GM12878 (cell line): ENCODE results near the gene CLEC18A. TPM values are rescaled to one million over a fixed set of nuclear protein-coding genes. Genes with fewer than 3 reads are reported as not detected.

ENCODE experiments used
- ATAC-seq: fragments of 200-7000 bp; cut with Tn5 transposase; 3 replicates; pipeline ENCODE4 v1.9.1; 2020; ENCODE audit warnings: mild to moderate bottlenecking, moderate library complexity
- BruUV-seq: library from RNA; stranded (reverse); fragments of 400-500 nt; replicated peaks from 2 replicates; lab custom pipeline; 2021; lab: Mats Ljungman, UMichigan
- CTCF ChIA-PET: fragments of 300-600 bp; sonication (Branson Sonifier 250); formaldehyde crosslinking; extraction: SDS; loops from one replicate; lab custom pipeline; 2021; ENCODE audit warnings: inconsistent platforms; lab: Yijun Ruan, JAX
- POLR2A ChIA-PET: fragments of 350-600 bp; formaldehyde crosslinking; extraction: SDS; loops from one replicate; lab custom pipeline; 2021; ENCODE audit warnings: inconsistent platforms; lab: Charles Lee
- RAD21 ChIA-PET: fragments of 300-600 bp; sonication (Branson Sonifier 250); formaldehyde crosslinking; loops from one replicate; lab custom pipeline; 2023; ENCODE audit warnings: antibody characterized with exemption; ENCODE audit not compliant: unreplicated experiment; lab: Charles Lee
- SMC1A ChIA-PET: fragments of 300-600 bp; sonication (Branson Sonifier 250); formaldehyde crosslinking; loops from one replicate; lab custom pipeline; 2023; ENCODE audit not compliant: unreplicated experiment, uncharacterized antibody; lab: Charles Lee
- DNase-seq: peaks from one replicate; pipeline ENCODE4 v3.0.0-alpha.2; 2011; ENCODE audit warnings: low read depth, low spot score
- FAIRE-seq: peaks from 3 replicates; lab custom pipeline; 2011; peaks lifted over from hg19 to GRCh38; lab: Jason Lieb, UNC
- H2AFZ ChIP-seq: 2 replicates; pipeline ENCODE4 v1.6.0; 2011; ENCODE audit warnings: low read depth, low read length, control low read depth; ENCODE audit not compliant: control insufficient read depth
- H3K27ac ChIP-seq: 2 replicates; pipeline ENCODE4 v1.5.1; 2011; ENCODE audit warnings: control low read depth; ENCODE audit not compliant: control insufficient read depth, insufficient read depth
- H3K27me3 ChIP-seq, 2 experiments: replicated peaks in 1 of 2; 2 replicates each; pipeline versions ENCODE4 v1.6.0 to v1.6.1; 2011; ENCODE audit warnings: low read length in 1 of 2; ENCODE audit not compliant: control insufficient read depth in 2 of 2, insufficient read depth in 2 of 2
- H3K36me3 ChIP-seq, 2 experiments: 2 replicates each; pipeline ENCODE4 v1.5.1; 2011; ENCODE audit warnings: low read length in 1 of 2; ENCODE audit not compliant: control insufficient read depth in 2 of 2, insufficient read depth in 2 of 2
- H3K4me1 ChIP-seq: 2 replicates; pipeline ENCODE4 v1.6.1; 2011; ENCODE audit warnings: mild to moderate bottlenecking, low read length, moderate library complexity, mixed read lengths; ENCODE audit not compliant: control insufficient read depth, insufficient read depth
- H3K4me2 ChIP-seq: 2 replicates; pipeline ENCODE4 v1.6.0; 2011; ENCODE audit warnings: control low read depth; ENCODE audit not compliant: control insufficient read depth, insufficient read depth
- H3K4me3 ChIP-seq: fragments of 200-600 bp; sonication (generic); 2 replicates; pipeline ENCODE4 v1.5.1; 2016
- H3K79me2 ChIP-seq: 2 replicates; pipeline ENCODE4 v1.6.0; 2011; ENCODE audit warnings: low read length; ENCODE audit not compliant: control insufficient read depth, insufficient read depth
- H3K9ac ChIP-seq: 2 replicates; pipeline ENCODE4 v1.8.0; 2011; ENCODE audit warnings: low read length, control low read depth, mixed read lengths; ENCODE audit not compliant: control insufficient read depth, insufficient read depth
- H3K9me3 ChIP-seq: replicated peaks from 3 replicates; pipeline ENCODE4 v1.5.1; 2011; ENCODE audit warnings: mild to moderate bottlenecking, low read length; ENCODE audit not compliant: control insufficient read depth, insufficient read depth
- H4K20me1 ChIP-seq: 2 replicates; pipeline ENCODE4 v1.6.0; 2011; ENCODE audit not compliant: control insufficient read depth, insufficient read depth
- BCL11A ChIP-seq: IDR thresholded peaks from 2 replicates; pipeline ENCODE4 v1.6.1; 2011; ENCODE audit warnings: low read depth, low read length
- CREM ChIP-seq: IDR thresholded peaks from 2 replicates; pipeline ENCODE4 v1.6.1; 2014; ENCODE audit warnings: antibody characterized with exemption, low read depth
- CUX1 ChIP-seq: IDR thresholded peaks from 2 replicates; pipeline ENCODE4 v1.6.1; 2012; ENCODE audit warnings: improper control_type of control experiment, low read depth, low read length; ENCODE audit not compliant: insufficient replicate concordance
- EED ChIP-seq: sonication (generic); IDR thresholded peaks from 2 replicates; pipeline ENCODE4 v1.6.1; 2016; ENCODE audit warnings: antibody characterized with exemption, low read depth
- GABPA ChIP-seq: IDR thresholded peaks from 2 replicates; pipeline ENCODE4 v1.6.1; 2014; ENCODE audit warnings: antibody characterized with exemption, low read depth, mild to moderate bottlenecking, inconsistent platforms
- GATAD2B ChIP-seq: fragments of 450-650 bp; conservative IDR thresholded peaks from 2 replicates; pipeline ENCODE4 v1.6.1; 2017; ENCODE audit warnings: low read depth, mild to moderate bottlenecking, moderate library complexity
- KLF5 ChIP-seq: fragments of 450-650 bp; IDR thresholded peaks from 2 replicates; pipeline ENCODE4 v1.6.1; 2014; ENCODE audit warnings: mild to moderate bottlenecking; ENCODE audit not compliant: partially characterized antibody
- NR2C2 ChIP-seq: IDR thresholded peaks from 2 replicates; pipeline ENCODE4 v1.6.1; 2011; ENCODE audit warnings: borderline replicate concordance, low read depth; ENCODE audit not compliant: control insufficient read depth, insufficient read length
- POLR2AphosphoS5 ChIP-seq: IDR thresholded peaks from 2 replicates; pipeline ENCODE4 v1.6.1; 2011; ENCODE audit warnings: mild to moderate bottlenecking, low read length, inconsistent platforms
- STAT1 ChIP-seq: fragments of 450-650 bp; conservative IDR thresholded peaks from 2 replicates; pipeline ENCODE4 v1.6.1; 2014; ENCODE audit warnings: antibody characterized with exemption, mild to moderate bottlenecking
- ZNF384 ChIP-seq: IDR thresholded peaks from 2 replicates; pipeline ENCODE4 v1.6.1; 2012; ENCODE audit warnings: low read depth, mild to moderate bottlenecking, low read length, improper control_type of control experiment, borderline replicate concordance
- ZSCAN29 ChIP-seq: fragments of 450-650 bp; IDR thresholded peaks from 2 replicates; pipeline ENCODE4 v1.6.1; 2017; ENCODE audit warnings: mild to moderate bottlenecking, moderate library complexity
- ZZZ3 ChIP-seq: IDR thresholded peaks from 2 replicates; pipeline ENCODE4 v1.6.1; 2011; ENCODE audit warnings: low read depth; ENCODE audit not compliant: control insufficient read depth, insufficient read length
- WGBS: methylation state at CpG from one replicate; pipeline ENCODE4 v1.1.6; 2016; ENCODE audit warnings: low lambda C conversion rate; ENCODE audit not compliant: insufficient replicate concordance, insufficient coverage; ENCODE audit errors: missing lambda C conversion rate; 5-methylcytosine and 5-hydroxymethylcytosine counted together
- in situ Hi-C: fragments of 300-500 bp; cut with MboI; formaldehyde crosslinking; loops from 9 replicates; pipeline ENCODE4 v1.14.3; 2018; ENCODE audit warnings: mixed read lengths
- intact Hi-C: fragments of 100-400 bp; cut with micrococcal nuclease; formaldehyde crosslinking; loops from one replicate; pipeline ENCODE4 v1.14.2; 2022; ENCODE audit not compliant: unreplicated experiment
- polyA plus RNA-seq, 11 experiments: library from polyadenylated mRNA; depleted of rRNA in 4 of 11; unstranded in 6 of 11; stranded (reverse) in 5 of 11; fragments of >200 nt; fragmentation: Nextera tagmentation in 4 of 11; fragmentation: Illumina TruSeq in 1 of 11; extraction: Ambion mirVana in 4 of 11; extraction: Trizol in 1 of 11; gene quantifications; 1 replicate in 1 of 11; 2 replicates in 10 of 11; pipeline versions ENCODE4 v1.2.1 to v1.2.3, GENCODE V29; 2011 to 2016; ENCODE audit warnings: inconsistent platforms in 2 of 11, missing spikeins in 2 of 11, low read depth in 1 of 11
- total RNA-seq, 4 experiments: library from RNA; depleted of rRNA in 3 of 4; stranded (reverse); fragments of >200 nt in 3 of 4; fragmentation: Illumina TruSeq in 1 of 4; extraction: Trizol in 1 of 4; gene quantifications; 2 replicates each; pipeline versions ENCODE4 v1.2.1 to v1.2.3, GENCODE V29; 2013 to 2021

The CLEC18A gene
- total and polyA plus RNA-seq, 10 of the 15 experiments (the other 5 are each of a cell fraction or from before 2014, with no cell fraction given), result 0.03 to 0.26 (median 0.10) TPM; not detected in 4

GRCh38 chr16:69909043-69909442 is 42.1 kb upstream of the CLEC18A start:
- WGBS, result 97% methylated on average over 8 of the region's 8 CpGs
- Histone ChIP-seq H3K27ac (no peak overlapping the region), H4K20me1 (no peaks in the 10 kb centered on the region), H3K4me2 (no peak overlapping the region), H3K9ac (no peak overlapping the region), H3K79me2 (no peaks in the 10 kb centered on the region), H3K36me3 (peaks cover 4 to 9% of the 10 kb centered on the region in 2 experiments; a peak in 3 of 4 replicates), H3K4me1 (no peaks in the 10 kb centered on the region), H3K9me3 (no peaks in the 10 kb centered on the region), H2AFZ (no peak overlapping the region), H3K27me3 (no peaks in the 10 kb centered on the region), H3K4me3 (no peak overlapping the region)
- intact Hi-C loops, result no loop called here
- ChIA-PET SMC1A (interaction anchor here (1.2 kb wide), 1 partner anchor 13 kb away, joined by 3 read pairs; no protein-coding TSS in a partner anchor), CTCF (no interaction called here), RAD21 (no interaction called here), POLR2A (no interaction called here)
- TF ChIP-seq POLR2AphosphoS5, result no peak
- TF ChIP-seq GABPA, result no peak
- no peak for TF ChIP-seq ZZZ3
- no peak for TF ChIP-seq BCL11A
- TF ChIP-seq ZSCAN29, result no peak
- TF ChIP-seq KLF5, result no peak
- no peak for TF ChIP-seq ZNF384
- no peak for TF ChIP-seq GATAD2B
- TF ChIP-seq STAT1, result no peak
- TF ChIP-seq EED, result no peak
- TF ChIP-seq CREM, result no peak
- TF ChIP-seq NR2C2, result no peak
- no peak for TF ChIP-seq CUX1
- no TSS peak for BruUV-seq
- in situ Hi-C loops, result no loop called here
- DNase-seq (no peak), FAIRE-seq (no peak), ATAC-seq (no peak)
